GM19240 (cell line): ENCODE data around the gene XK.
"Not testable (repeated sequence)": the region's sequence is repeated elsewhere in the genome, so short reads cannot be mapped to it uniquely, and the experiment has no call there.

ENCODE experiments used
- DNase-seq: peaks from one replicate; pipeline ENCODE4 v3.0.0; 2011; ENCODE audit warnings: low spot score; ENCODE audit not compliant: insufficient read length

The XK gene, protein sequence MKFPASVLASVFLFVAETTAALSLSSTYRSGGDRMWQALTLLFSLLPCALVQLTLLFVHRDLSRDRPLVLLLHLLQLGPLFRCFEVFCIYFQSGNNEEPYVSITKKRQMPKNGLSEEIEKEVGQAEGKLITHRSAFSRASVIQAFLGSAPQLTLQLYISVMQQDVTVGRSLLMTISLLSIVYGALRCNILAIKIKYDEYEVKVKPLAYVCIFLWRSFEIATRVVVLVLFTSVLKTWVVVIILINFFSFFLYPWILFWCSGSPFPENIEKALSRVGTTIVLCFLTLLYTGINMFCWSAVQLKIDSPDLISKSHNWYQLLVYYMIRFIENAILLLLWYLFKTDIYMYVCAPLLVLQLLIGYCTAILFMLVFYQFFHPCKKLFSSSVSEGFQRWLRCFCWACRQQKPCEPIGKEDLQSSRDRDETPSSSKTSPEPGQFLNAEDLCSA

GRCh38 chrX:37685381-37686359, at the start of gene XK:
TSS of gene XK (plus strand) at chrX:37685791. CDS start at chrX:37685962, 171 bp downstream.
- no peak for DNase-seq

DNA sequence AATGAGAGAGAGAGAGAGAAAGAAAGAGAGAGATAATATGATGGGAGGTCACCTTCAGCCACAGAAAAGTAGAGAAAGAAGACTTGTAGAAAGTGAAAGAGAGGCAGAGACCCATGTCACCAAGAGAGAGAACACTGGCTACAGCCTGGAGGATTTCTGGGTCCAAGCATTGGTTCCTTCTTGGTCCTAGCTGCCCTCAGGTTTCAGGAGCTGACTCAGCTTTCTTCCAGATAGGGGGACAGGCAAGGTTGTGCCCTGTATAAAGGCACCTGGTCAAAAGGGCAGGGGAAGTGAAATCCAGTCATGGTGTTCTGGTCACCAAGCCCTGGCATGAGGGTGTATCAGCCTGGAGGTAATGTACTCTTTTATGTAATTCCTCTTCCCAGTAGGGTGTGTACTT, 47.5 kb upstream of the XK start:
- DNase-seq = no peak

DNA sequence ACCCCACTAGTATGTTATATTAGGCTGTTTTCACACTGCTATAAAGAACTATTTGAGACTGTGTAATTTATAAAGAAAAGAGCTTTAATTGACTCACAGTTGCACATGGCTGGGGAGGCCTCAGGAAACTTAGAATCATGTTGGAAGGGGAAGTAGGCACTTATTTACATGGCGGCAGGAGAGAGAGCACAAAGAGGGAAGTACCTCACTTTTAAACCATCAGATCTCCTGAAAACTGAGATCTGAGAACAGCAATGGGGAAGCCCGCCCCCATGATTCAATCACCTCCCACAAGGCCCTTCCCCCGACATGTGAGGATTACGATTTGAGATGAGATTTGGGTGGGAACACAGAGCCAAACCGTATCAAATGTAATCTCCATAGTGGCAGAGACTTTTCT, 45.4 kb upstream of the XK start:
- no peak for DNase-seq

- no peak for DNase-seq
These were observed 43.7 kb upstream of the XK start for GRCh38 chrX:37641859-37642258.

GRCh38 chrX:37644381-37645305, 40.9 kb upstream of the XK start:
- no peak for DNase-seq

DNA sequence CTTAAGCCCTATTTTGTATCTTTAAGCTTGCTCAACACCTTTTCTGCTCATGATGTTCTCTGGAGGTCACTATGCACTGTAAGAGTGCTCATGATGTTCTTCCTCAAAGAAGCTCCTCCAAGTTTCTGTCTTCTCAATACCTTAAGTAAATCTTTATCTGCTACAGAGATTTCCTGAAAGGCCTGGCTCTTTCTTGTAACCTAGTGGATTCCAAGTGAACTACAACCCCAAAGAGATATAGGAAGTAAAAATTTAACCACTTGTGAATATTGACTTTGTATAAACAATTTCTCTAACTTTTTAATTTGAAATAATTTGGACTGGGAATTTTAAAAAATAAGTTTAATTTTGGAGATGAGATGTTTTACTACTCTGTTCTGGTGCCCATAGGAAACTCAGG, 39.3 kb upstream of the XK start:
- DNase-seq = no peak

DNA sequence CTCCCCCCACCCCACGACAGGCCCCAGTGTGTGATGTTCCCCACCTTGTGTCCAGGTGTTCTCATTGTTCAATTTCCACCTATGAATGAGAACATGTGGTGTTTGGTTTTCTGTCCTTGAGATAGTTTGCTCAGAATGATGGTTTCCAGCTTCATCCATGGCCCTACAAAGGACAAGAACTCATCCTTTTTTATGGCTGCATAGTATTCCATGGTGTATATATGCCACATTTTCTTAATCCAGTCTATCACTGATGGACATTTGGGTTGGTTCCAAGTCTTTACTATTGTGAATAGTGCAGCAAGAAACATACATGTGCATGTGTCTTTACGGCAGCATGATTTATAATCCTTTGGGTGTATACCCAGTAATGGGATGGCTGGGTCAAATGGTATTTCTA, 34.7 kb upstream of the XK start:
- DNase-seq = not testable (repeated sequence)

GRCh38 chrX:37651921-37652452, 33.6 kb upstream of the XK start:
- DNase-seq = no peak

DNA sequence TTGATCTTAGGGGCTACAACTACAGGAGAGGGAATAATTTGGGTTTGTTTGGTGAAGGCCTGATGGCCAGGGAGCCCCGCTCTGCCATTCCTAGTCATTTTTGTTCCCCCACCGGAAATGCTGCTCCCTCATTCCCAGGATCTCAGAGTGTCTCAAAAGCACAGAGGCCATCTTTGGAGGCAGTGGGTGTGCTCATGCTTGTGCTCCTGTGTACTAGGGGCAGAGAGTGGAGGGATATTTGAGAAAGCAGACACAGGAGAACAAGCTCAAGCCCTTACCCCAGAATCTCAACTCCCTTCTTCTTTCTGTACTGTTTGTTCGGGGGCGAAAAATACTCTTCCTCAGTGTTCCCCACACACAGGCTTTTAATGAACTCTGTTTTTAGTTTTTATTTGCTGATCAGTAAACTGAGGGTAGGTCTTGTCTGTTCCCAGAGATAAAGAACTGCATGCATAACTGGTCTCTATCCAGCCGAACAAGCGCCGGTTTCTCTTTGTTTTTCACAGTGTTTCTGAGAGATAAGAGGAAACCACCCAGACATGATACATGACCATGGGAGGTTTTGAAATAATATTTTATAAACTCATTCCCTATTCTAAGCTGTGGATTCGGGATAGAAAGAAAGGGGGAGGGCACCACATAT, 32.9 kb upstream of the XK start:
- no peak for DNase-seq

DNA sequence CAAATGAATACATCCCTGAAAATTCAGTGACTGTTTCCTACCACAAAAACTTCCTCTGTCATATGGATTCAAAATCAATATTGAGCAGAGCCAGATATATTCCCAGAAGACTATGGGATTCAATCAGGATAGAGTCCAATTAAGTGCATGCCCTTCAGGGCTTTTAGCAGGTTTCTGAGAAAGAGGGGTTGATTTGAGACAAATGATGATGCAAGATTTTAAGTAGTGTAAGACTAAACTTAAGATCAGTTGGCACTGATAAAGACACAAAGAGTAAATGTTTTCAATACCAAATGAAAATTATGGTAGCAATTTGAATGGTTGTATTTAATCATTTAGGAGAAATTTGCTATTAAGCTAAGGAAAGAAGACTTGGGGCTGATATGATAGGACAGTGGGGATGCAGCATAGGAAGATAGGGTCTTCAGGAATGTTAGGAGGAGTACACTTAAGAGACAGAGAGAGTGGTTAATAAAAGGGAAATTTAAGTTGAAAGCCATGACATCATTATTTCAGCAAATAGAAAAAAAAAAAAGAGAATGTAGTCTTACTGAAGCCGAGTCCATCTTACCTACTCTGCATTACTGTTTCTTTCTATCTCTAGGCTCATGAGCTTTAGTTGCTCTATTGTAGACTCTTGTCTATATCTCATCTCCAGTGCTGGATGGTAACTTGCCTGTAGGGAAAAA, 32.0 kb upstream of the XK start:
- DNase-seq = no peak

GRCh38 chrX:37658343-37659030, 27.1 kb upstream of the XK start:
- no peak for DNase-seq

DNA sequence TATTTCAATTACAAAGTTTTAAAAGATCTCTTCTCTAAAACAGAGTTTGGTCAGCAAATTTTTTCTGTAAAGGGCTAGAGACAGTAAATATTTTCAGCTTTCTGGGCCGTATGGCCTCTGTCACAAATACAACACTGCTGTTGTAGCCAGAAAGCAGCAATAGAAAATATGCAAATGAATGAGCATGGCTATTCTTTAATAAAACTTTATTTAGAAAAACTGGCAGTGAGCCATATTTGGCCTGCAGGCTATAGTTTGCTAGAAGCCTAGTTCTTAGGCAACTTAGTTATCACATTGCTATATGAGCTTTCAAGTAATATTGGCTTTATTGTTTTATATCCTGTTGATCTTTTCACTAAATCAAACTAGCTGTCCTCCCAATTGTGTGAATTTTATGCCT, 26.5 kb upstream of the XK start:
- no peak for DNase-seq

DNA sequence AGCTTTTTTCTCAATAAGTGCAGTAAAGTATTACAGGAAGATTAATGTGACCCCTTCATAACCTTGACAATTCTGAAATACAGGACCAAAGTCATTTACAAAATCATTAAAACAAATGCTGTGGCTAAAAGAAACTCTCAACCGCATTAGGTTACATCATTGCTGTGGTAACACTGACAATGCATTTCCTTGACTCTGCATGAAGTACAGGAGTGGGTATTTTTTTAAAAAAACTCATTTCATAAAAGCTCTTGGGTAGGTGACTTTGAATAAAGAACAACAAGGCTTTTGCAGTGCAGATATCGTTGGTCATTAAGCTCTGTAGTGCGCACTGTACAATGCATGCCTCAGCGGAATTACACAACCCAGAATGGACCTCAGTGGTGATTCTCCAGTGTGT, 23.4 kb upstream of the XK start:
- no peak for DNase-seq

- no peak for DNase-seq
These were observed 19.1 kb upstream of the XK start for GRCh38 chrX:37666516-37666915.

GRCh38 chrX:37667141-37667540, 18.4 kb upstream of the XK start:
- DNase-seq = no peak

- no peak for DNase-seq
These were observed 13.0 kb upstream of the XK start for GRCh38 chrX:37672563-37672962.

- DNase-seq = no peak
These were observed 8.8 kb upstream of the XK start for GRCh38 chrX:37676811-37677210.

GRCh38 chrX:37677243-37677642, 8.3 kb upstream of the XK start:
- DNase-seq = no peak

GRCh38 chrX:37677765-37678164, 7.8 kb upstream of the XK start:
- DNase-seq = peak; percentile 3
